HEK293 (cell line): ENCODE results near the gene SBK2.

ENCODE experiments used
- IKZF3 ChIP-seq: fragments of 450-650 bp; IDR thresholded peaks from 2 replicates; pipeline ENCODE4 v1.5.0; 2018; ENCODE audit warnings: missing biosample characterization, mild to moderate bottlenecking, missing genetic modification characterization, moderate library complexity
- RBAK ChIP-seq: fragments of 450-650 bp; formaldehyde crosslinking; IDR thresholded peaks from 2 replicates; pipeline ENCODE4 v1.5.1; 2016; ENCODE audit warnings: missing biosample characterization, missing genetic modification characterization
- ZFP41 ChIP-seq: fragments of 450-650 bp; formaldehyde crosslinking; IDR thresholded peaks from 2 replicates; pipeline ENCODE4 v1.5.1; 2016; ENCODE audit warnings: missing biosample characterization, missing genetic modification characterization, borderline replicate concordance
- ZFP69B ChIP-seq: fragments of 450-650 bp; formaldehyde crosslinking; IDR thresholded peaks from 2 replicates; pipeline ENCODE4 v1.5.1; 2016; ENCODE audit warnings: missing biosample characterization, missing genetic modification characterization
- ZNF274 ChIP-seq, 2 experiments: fragments of 200-500 bp in 1 of 2; fragments of 450-650 bp in 1 of 2; sonication (Bioruptor generic) in 1 of 2; formaldehyde crosslinking in 1 of 2; IDR thresholded peaks; 2 replicates each; pipeline versions ENCODE4 v1.5.1 to v1.6.1; 2014 to 2016; ENCODE audit warnings: borderline replicate concordance in 1 of 2, inconsistent platforms in 1 of 2, low read length in 1 of 2, missing biosample characterization in 1 of 2, missing genetic modification characterization in 1 of 2
- ZNF354C ChIP-seq: fragments of 450-650 bp; formaldehyde crosslinking; IDR thresholded peaks from 2 replicates; pipeline ENCODE4 v1.5.1; 2016; ENCODE audit warnings: missing biosample characterization, missing genetic modification characterization, low read depth, borderline replicate concordance
- ZNF416 ChIP-seq: fragments of 450-650 bp; formaldehyde crosslinking; IDR thresholded peaks from 2 replicates; pipeline ENCODE4 v1.5.1; 2016; ENCODE audit warnings: missing biosample characterization, missing genetic modification characterization
- TF ChIP-seq, protein P1 (sequence below): fragments of 450-650 bp; formaldehyde crosslinking; IDR thresholded peaks from 2 replicates; pipeline ENCODE4 v1.5.1; 2016; ENCODE audit warnings: missing biosample characterization, missing genetic modification characterization
- TF ChIP-seq, protein P2 (sequence below): fragments of 450-650 bp; formaldehyde crosslinking; IDR thresholded peaks from 2 replicates; pipeline ENCODE4 v1.5.1; 2016; ENCODE audit warnings: missing biosample characterization, missing genetic modification characterization

DNA sequence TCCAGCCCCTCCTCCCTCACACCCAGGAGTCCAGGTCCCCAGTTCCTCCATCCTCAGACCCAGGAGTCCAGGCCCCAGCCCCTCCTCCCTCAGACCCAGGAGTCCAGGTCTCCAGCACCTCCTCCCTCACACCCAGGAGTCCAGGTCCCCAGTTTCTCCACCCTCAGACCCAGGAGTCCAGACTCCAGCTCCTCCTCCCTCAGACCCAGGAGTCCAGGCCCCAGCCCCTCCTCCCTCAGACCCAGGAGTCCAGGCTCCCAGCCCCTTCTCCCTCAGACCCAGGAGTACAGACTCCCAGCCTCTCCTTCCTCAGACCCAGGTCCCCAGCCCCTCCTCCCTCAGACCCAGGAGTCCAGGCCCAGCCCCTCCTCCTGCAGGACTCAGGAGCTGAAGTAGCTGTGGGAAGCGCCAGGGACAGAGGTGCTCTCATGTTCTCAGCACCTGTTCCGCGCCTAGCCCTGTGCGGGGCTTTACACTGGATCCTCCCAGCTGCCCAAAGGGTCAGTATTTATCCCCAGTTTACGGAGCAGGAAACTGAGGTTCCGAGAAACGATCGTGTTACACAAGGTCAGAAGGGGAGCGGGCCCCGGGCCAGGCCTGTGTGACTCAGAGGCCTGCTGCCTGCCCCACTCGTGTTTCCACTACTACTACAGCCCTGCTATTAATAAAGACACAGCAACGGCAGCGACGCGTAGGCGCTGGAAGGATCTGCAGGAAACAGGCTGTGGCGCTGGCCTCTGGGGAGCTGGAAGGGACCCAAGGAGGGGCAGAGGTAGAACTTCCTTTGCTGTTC, 10.1 kb upstream of the SBK2 start:
- TF ChIP-seq IKZF3 (tag by site-specific recombination): no peak
- no peak for TF ChIP-seq ZNF354C (tag by site-specific recombination)
- TF ChIP-seq RBAK: no peak
- TF ChIP-seq, protein P1, sequence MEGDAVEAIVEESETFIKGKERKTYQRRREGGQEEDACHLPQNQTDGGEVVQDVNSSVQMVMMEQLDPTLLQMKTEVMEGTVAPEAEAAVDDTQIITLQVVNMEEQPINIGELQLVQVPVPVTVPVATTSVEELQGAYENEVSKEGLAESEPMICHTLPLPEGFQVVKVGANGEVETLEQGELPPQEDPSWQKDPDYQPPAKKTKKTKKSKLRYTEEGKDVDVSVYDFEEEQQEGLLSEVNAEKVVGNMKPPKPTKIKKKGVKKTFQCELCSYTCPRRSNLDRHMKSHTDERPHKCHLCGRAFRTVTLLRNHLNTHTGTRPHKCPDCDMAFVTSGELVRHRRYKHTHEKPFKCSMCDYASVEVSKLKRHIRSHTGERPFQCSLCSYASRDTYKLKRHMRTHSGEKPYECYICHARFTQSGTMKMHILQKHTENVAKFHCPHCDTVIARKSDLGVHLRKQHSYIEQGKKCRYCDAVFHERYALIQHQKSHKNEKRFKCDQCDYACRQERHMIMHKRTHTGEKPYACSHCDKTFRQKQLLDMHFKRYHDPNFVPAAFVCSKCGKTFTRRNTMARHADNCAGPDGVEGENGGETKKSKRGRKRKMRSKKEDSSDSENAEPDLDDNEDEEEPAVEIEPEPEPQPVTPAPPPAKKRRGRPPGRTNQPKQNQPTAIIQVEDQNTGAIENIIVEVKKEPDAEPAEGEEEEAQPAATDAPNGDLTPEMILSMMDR (tag by site-specific recombination): no peak
- no peak for TF ChIP-seq ZFP69B
- TF ChIP-seq, protein P2, sequence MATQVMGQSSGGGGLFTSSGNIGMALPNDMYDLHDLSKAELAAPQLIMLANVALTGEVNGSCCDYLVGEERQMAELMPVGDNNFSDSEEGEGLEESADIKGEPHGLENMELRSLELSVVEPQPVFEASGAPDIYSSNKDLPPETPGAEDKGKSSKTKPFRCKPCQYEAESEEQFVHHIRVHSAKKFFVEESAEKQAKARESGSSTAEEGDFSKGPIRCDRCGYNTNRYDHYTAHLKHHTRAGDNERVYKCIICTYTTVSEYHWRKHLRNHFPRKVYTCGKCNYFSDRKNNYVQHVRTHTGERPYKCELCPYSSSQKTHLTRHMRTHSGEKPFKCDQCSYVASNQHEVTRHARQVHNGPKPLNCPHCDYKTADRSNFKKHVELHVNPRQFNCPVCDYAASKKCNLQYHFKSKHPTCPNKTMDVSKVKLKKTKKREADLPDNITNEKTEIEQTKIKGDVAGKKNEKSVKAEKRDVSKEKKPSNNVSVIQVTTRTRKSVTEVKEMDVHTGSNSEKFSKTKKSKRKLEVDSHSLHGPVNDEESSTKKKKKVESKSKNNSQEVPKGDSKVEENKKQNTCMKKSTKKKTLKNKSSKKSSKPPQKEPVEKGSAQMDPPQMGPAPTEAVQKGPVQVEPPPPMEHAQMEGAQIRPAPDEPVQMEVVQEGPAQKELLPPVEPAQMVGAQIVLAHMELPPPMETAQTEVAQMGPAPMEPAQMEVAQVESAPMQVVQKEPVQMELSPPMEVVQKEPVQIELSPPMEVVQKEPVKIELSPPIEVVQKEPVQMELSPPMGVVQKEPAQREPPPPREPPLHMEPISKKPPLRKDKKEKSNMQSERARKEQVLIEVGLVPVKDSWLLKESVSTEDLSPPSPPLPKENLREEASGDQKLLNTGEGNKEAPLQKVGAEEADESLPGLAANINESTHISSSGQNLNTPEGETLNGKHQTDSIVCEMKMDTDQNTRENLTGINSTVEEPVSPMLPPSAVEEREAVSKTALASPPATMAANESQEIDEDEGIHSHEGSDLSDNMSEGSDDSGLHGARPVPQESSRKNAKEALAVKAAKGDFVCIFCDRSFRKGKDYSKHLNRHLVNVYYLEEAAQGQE (tag by site-specific recombination): no peak
- TF ChIP-seq ZNF274 (IDR thresholded peaks at IDR 0.05; ENCODE audit: low read length): no peak
- TF ChIP-seq ZNF274 (tag by site-specific recombination; IDR thresholded peaks at IDR 0.05; ENCODE audit: borderline replicate concordance): no peak
- no peak for TF ChIP-seq ZFP41 (tag by site-specific recombination)
- TF ChIP-seq ZNF416 (tag by site-specific recombination): no peak
